NCI-H748 treated with DMSO at 0.1 percent for 48 hours (cell line): ENCODE results near the gene THSD4.

Experiments
- DNase-seq: peaks from one replicate; lab custom pipeline; 2025; lab: John Stamatoyannopoulos, UW

The THSD4 gene

DNA sequence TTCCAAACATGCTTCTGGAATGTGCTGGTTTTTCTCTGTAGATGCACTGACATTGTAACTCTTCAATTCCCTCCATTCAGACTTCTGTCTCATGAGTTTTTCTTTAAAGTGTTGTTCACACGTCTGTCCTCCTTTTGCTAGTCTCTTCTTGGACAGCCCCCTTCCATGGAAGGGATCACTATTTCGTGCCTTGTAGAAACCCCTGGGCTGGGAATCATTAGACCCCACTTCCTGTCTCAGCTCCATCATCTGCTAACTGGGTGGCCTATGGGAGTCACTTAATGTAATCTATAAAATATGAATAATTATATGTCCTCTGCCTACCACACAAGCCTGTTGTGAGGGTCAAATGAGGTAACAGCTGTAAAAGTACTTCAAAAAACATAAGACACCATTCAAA is 110.6 kb downstream of the THSD4 start:
- DNase-seq: no peak

DNA sequence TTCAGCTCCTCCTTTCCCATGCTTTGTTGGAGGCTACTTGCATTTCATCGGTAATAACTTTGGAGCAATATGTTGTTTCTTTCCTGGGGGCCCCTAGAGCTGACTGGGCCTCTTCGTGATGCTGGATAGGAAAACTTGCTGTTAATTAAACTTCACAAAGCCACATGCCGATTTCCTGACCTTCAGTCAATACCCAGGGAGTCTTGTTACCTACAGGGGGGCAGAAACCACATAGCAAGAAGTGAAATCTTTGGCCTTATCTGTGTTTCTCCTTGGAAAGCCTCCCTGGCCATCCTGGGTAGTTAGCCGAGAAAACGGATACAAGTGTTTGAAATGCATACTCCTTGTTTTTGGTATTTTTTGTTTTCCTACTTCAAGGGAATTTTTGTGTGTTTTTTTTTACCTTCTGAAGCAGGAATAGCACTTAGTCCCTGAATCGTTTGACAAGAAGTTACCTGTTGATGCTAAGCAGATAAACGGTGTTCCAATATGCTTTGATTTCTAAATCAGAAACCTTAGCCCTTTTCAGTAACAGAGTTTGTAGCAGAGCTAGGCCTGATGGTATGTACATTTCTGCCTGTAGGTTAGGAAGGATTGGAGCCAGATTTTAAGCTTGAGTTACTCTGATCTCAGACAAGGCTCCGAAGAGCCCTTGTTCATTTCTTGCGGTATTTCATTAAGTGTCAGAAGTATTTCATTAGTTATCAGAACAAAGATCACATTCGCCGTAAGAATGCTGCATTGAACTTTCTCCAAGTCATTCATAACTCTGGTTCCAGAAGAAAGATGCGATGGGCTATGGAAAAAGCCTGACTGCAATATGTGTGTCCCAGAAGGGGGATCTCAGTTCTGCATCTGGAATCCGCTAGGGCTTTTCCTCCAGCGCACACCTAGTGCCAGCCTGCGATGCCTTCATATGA is 111.5 kb downstream of the THSD4 start:
- DNase-seq: no peak

DNA sequence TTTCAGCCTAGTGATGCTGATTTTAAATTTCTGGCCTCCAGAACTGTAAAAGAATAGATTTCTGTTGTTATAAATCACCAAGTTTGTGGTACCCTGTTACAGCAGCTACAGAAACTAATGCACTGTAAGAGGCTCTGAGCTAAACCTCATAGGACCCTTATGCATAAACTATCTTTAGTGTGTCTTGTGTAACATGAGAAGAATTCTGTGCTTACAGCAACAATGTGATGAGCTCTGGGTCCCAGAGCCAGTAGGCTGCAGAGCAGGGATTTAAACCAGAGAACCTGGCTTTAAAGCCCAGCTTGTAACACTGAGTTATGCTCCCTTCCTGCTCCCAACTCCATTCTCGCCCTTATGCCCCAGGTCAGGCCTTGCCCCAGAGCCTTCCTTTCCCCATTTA is 113.1 kb downstream of the THSD4 start:
- DNase-seq: no peak

DNA sequence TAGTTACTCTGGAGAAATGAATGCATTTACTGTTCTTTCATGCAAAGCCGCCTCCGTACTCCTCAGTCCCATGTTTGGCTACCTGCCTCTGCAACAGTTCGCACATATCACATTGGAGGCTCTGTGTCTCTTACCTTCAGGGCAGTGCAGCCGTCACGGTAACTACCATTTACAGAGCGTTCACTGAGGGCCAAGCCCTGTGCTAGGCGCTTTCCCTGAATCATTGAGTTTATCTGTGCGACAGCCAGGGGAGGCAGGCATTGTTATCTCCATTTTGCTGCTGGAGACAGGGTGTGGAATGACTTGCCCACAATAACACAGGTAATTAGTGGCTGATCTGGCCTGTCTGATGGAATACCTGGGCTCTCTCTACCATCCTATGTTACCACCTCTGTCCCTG is 115.0 kb downstream of the THSD4 start:
- DNase-seq: no peak

DNA sequence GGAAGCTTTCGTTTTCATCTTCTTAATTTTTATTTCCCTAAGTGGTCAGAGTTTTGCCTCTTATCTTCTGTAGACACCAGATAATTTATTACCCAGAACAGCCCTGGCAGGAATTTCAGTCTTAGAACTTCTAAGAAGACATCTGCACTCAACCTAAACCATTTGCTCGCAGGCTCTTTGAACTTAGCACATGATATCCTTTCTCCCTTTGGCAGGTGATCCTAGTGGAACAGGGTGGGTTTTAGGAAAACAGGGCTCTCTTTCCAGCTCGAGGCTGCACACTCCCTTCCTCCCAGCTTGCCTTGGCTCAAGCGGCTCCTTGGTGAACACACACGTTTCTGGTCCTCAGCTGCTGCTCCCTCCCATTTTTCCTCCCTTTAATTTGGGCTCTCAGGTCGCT is 116.5 kb downstream of the THSD4 start:
- no peak for DNase-seq

DNA sequence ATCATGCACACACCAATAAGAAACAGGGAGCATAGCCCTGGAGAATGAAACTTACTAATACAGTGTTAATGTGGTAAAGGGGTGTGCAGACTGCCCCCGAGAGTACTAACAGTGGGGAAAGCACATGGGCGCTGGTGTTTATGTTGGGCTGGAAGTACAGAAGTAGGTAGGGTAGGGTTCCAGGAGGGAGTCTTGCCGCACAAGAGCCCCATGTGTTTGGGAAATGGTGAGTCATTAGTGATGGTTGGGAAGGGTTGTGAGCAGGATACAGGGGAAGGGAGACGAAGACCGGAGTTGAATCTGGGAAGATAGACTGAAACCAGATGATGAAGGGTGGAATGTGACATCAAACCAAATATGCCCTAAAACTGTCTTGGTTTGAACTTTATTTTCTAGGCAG is 117.1 kb downstream of the THSD4 start:
- no peak for DNase-seq

DNA sequence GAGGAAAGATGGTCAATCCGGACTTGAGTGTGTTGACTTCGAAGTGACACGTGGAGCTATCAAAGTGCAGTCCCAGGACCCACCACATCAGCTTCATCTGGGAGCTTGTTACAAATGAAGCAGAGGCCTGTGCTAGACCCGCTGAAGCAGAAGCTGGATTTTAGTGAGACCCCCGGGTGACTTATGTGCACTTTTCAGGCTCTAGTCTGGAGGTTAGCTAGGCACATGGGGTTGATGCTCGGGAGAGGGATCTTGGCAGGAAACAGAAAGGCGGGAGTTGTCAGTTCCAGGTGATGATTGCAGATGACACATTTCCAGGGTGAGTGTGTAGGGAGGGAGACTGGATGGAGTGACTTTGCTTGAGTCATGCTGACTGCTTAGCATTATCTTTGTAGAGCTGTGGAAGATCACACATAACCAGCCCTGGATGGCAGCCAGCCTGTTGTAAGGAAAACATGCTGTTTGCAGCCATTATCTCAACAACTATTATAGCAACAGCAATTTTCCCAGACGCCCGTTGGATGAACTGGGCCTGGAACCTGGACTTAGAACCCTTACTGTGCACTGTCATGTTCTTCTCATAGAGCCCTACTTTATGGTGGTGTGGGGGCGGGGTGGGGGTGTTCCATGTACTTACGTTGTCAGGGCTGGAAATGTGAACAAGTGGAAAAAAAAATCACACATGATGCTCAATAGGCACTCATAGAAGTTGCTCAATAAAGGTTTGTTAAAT is 122.4 kb downstream of the THSD4 start:
- DNase-seq: no peak

DNA sequence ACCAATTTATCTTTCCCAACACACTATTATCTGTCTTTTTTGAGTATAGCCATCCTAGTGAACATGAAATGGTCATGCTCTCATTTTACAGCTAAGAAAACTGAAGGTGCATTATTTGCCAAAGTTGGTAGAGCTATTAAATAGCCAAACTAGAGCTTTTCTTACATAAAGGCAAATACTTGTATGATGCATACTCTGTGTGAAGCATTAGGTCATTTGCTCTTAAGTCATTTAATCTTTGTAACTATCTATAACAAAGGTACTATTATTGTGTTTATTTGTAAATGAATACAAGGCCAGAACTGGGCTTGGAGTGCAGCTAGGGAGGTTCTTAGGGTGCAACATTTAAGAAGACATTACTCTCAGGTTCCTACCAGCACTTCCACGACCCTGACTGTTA is 123.7 kb downstream of the THSD4 start:
- DNase-seq: no peak

DNA sequence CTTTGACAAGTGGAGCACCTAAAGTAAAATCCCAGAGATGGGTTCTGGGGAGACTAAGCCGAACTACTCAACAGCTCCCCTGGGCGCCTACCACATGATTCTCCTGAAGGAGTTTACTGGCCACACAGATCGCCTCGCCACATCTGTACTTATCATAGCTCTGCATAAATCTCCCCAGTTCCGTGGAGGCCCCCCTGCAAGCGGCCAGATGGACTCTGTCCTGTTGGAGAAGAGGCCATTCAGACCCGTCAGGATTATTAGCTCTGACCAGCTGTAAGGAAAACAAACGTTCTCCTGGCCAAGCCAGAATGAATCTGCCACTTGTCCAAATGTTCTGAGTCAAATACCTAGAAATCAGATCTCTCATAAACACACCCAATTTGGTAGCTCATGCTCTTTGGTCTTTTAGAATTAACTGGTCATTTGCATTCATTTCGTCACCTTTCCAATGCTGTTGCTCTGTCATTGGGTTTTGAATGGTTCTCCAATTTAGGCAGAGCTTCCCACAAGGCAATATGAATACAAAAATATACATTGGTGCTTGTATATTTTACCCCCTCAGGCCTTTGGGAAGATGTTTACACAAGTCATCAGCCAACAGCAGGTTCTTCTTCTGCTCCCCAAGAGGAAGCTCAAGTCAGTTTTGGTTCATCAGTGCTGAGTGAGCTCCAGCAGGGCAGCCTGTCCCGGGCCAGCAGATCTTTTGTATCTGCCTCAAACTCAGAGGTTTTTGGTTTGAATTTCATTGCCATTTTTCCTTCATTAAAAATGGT is 124.5 kb downstream of the THSD4 start:
- DNase-seq: no peak

DNA sequence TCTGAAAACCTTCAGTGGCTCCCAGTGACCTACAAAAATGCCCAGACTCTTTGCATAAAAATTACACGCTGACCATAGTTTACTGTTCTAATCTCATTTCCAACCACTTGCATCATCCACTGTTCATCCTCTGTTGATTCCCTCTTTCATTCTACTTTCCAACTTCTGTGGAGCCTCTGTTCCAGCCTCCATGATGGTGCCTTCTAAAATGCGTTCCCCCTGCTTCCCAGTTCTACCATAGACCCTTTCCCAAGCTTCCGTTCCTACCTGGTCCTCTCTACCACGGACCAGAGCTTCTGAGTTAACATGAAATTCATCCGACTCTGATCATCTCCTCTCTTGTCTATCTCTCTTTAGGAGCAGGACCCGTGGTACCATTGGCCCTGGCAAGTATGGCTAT is 127.0 kb downstream of the THSD4 start:
- DNase-seq: no peak

DNA sequence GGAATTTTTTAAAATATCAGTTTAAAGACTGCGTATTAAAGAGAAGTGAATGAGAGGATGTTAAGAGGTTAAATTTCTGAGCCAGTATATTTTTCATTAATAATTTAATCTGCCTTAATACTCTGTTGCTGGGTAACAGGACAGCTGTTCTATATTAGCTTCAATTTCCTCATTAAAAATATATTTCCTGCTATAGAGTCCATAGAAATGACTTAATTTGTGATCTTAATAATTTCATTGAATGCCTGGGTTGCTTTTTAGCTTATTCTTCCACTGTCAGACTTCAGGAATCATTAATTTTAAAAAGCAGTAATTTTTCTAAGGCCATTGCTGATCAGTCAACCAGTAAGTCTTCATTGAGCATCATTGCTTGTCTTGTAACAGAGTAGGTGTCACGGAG is 129.0 kb downstream of the THSD4 start:
- DNase-seq: no peak

DNA sequence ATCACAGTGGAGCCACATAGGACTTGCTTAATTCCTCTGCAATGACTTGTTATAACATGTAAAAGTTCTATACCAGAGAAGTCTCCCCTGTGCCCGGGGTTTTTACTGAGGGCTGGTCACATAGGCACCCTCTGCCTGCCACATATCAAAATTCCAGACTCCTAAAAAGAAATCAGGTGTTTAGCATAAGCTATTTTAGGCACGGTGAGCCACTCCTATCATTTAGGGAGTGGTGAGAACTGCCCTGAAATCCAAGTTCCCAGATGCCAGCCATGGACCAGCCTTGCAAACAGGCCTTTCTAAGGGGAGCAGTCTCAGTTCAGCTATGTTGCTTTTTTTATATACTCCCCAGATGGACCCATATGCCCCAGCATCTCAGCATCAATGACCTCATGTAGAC is 130.3 kb downstream of the THSD4 start:
- DNase-seq: no peak

DNA sequence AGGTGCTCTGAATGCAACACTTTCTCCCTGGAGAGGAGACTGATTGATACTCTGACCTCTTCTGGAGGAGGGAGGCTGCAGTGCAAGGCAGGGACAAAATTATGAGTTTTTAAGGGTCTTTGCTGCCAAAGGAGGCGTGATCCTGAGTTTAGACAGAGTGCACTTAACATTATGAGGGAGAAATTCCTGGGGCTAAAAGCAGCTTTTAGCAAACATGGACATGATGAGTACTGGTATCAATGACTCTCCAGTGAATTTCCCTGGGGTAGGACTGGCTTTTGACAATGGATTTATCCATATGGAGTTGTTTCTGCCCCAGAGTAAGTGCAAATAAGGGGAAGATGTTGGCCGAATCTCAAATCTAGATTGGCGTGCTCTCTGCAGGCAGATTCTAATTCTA is 133.1 kb downstream of the THSD4 start:
- DNase-seq: no peak

DNA sequence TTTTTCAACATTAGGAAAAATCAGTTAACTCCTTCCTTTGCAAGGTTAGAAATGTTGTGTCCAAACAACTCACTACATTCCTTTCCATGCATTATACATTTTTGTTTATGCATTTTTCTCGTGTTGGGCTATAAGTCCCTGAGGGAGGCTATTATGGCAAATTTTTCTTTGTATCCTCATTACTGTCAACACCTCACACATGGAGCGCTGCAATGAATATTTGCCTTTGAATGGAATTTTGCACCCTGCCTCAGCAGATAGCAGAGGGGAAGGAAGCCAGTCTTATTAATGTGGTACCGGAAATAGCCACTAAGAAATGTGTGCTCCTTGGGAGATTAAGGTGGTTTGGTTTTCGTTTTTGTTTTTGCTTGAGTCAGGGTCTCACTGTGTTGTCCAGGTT is 134.7 kb downstream of the THSD4 start:
- no peak for DNase-seq

DNA sequence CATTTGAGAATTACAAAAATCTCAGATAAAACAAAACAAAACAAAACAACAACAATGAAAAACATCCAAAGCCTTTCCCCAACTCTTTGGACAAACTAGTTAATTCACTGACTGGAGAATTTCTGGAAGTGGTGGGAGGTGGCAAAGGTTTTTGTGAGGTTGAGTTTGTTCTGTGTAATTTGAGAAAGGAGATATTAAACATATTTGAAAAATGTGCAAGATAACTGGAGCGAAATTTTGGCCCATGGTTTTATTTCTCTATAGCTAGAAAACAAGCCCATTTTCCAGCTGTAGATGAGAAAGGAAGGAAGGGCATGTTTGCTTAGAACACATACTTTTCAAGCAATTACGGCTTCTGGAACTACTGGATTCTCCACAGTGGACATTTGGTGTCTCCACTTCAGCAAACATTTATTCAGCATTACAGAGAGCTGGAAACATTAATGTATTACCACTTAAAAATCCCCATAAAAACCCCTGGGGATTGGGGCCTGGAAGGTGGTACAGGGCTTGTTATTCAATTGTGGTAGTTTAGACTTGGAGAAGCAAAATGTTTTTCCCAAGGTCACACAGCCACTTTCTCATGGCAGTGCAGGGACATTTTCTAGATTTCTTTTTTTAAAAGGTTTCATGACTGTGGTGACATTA is 135.8 kb downstream of the THSD4 start:
- no peak for DNase-seq

DNA sequence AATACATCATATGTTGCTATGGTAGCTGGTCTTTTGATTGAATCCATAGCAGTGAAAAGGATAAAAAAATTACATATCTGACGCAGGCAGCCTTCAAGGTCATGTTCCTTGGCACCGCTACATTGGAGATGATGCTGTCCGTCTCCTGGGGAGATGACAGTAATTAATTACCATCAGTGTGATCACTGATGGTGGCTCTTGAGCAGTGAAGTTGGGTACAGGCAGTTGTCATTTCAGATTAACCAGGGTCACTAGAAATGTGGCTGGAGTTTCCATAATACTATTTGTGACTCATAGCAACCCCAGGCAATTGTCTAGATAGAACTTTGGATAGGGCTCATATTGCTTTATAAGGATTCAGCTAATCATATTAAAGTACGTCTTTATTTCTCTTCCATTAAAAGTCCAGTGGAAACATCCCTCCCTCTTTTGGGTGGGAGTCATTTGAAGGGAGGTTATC is 136.3 kb downstream of the THSD4 start:
- DNase-seq: no peak

DNA sequence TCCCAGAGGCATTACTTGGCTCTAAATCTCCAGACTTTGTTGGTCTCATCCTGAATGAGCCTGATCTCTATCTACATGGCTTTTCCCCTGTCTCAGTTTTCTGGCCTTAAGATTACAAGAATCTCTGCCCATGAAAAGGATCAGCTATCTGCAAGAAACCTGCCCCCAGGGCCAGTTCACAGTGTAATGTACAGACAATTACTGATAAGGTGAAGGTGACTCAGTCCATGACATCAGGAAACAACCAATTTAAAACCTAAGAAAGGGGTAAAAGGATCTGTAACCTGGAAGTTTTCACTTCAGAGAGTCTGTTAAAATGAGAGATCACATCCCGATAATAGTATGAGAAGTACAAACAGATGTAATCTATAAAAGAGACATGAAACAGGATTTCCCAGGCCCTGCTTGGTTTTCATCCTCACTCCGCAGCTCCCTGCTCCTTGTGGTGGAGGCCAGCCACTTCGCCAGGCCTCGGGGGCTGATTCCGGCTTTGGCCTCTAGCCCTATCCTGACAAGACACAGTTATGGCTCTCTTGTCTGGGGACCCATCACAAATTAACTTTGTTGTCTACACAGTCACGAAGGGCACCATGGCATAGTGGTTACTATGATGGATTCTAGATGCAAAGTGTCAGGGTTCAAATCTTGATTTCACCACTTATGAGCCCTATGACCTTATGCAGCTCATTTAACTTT is 136.9 kb downstream of the THSD4 start:
- no peak for DNase-seq

DNA sequence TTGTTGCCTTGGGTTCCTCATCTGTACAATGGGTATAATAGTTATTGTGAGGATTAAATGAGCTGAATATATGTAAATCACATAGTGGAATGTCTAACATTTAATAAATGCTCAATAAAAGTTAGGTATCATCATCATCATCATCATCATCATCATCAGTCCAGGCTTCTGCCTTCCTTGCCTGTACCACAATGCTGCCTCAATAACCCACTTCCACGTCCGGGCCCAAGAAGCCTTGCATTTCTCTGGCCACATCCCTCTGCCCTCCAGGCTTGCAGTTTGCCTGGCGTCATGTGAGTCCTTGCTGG is 137.4 kb downstream of the THSD4 start:
- DNase-seq: no peak

DNA sequence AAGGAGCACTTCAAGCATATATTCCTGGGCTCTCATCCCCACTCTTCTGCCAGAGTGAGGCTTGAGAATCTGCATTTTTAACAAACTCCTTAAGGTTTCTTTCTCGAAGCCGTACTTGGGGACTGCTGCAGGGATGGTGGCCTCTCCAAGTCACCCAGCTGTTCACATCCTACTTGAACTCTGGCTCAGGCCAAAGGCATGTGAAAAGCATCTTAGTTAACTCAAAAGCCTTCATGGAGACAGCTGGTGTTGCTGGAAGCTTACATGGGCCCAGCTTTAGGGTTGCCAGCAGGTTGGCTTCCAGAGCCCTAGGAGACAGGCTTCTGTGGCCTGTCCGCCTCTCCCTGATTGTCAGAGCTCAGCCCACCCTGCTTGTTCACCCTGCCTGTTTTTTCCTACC is 139.2 kb downstream of the THSD4 start:
- no peak for DNase-seq

DNA sequence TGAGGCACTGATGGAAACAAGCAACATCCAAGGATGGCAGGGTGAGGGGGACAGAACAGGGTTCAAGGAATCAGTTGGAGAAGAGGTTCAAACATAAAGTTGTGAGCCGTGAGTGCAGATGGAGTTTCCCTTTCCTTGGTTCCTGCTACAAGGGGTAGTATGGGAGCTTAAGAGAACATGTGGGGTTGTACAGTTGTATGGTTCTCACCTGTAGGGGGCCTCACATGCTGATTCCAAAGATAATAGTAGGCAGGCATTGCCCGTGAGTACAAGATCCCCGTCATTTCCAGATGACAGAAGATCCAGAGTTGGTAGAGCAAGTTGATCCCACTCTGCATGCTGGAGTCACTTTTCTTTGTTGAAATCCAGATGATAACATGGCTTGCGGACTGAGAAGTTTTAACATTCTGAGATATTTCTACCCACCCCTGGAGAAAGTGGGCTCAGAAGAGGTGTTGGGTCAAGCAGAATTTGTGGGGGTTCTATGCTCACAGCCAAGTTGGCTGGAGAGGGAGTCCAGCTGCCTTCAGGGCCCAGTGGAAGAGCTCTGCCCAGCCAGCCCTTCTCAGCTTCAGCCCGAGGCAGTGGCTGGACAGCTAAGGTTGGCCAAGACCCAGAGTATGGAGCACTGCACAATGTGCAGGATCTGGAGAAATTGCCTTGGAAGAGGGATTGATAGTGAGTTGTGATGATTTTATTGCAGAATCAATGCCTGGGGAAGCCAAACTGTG is 141.8 kb downstream of the THSD4 start:
- DNase-seq: no peak

DNA sequence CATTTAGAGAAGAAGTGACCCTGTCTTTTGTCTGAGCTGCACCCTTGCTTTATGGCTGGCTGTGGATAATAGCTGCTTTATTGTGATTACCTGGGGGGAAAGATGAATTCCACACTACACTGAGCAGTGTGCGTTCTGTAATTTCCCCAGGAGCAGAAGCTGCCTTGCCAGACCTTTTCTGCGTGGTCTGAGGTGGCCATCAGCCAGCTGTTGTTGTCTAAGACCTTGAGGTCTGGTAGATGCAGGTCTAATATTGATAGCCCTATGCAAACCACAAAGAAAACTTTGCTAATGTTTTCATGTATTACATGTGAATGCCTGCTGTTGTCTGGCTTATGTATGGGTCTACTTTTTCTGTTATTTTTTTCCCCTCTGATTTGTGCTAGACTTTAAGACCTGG is 144.6 kb downstream of the THSD4 start:
- no peak for DNase-seq
